ENCODE data around the gene CACNA2D4.

Gene CACNA2D4

DNA sequence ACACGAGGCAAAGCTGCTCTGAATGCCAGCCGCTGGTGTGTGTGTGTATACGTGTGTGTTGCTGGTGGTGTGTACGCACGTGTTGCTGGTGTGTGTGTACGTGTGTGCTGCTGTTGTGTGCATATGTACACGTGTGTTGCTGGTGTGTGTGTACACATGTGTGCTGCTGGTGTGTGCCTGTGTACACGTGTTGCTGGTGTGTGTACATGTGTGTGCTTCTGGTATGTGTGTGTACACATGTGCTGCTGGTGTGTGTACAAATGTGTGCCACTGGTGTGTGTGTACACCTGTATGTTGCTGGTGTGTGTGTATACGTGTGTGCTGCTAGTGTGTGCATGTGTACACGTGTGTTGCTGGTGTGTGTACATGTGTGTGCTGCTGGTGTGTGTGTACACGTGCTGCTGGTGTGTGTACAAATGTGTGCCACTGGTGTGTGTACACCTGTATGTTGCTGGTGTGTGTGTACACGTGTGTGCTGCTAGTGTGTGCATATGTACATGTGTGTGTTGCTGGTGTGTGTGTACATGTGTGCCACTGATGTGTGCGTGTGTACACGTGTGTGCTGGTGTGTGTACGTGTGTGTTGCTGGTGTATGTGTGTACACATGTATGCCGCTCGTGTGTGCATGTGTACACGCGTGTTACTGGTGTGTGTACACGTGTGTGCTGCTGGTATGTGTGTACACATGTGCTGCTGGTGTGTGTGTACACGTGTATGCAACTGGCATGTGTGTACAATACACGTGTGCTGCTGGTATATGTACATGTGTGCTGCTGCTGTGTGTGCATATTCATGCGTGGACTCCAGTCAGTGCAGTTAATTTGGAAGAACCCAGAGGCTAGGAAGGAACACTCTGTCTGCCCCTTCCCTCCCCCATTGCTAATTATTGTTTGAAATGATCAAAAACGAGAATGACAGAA lies 47.2 kb downstream of the CACNA2D4 start:
- no peak for DNase-seq (ENCODE audit: low read depth, low spot score)

DNA sequence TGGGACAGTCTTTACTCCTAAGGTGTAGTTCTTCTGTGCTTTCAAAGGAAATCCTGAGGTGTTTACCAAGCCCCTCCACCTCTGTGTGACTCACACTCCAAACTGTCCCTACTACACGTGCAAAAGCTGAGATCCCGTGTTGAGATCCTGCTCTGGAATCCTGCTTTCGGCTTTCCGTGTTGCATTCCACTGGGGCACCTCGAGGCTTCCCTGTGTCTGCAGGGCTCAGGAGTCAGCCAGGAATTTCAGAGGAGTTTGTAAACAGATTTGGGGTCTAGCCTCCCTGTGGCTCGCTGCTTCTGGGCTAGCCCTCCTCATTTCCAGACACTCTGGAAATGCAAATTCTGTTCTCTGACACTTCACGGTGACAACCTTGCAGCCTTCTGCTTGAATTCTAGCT lies 48.4 kb downstream of the CACNA2D4 start:
- no peak for DNase-seq (ENCODE audit: low read depth, low spot score)

DNA sequence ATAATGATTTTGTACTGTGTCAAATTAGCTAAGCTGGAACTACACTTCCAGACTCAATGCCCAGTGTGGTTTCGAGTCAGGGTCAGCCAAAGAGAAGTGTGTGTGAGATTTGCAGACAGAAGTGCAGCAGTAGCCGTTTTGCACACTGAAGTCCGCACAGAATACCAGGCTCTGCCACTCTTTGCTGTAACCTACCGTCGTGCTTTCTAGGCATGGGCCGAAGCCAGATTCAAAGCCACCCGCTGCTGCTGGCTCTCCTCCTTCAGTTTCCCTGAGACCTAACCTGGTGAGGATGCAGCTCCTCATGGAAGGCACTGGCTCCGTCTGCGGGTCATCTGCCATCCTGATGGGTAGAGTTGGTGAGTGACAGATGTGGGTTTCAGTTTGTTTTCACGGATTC lies 49.3 kb downstream of the CACNA2D4 start:
- no peak for DNase-seq (ENCODE audit: low read depth, low spot score)

DNA sequence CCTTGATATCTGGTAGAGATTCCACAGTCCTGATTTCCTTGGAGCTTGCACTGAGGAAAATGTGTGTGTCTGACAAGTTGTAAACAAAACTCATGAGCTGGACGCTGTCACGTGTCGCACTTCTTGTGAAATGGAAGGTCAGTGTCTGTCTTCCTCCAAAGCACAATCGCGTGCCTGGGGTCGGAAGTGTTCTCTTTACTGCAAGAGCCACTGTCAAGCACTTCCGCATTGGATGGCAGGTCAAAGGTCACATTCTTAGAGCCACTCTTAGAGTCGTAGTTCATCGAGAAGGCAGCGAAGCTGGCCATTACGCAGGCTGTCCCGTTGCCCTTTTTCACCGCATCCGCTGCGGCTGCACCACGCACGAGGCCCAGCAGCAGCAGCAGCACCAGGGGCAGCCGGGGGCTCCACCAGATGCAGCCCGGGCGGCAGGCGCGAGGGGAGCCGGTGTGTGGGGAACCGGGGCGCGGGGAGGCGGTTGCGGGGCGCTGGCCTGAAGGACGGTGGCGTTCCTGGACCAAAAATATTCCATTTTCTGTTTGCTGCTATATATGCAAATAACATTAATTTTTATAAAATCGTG lies 53.1 kb downstream of the CACNA2D4 start:
- no peak for DNase-seq (ENCODE audit: low read depth, low spot score)

DNA sequence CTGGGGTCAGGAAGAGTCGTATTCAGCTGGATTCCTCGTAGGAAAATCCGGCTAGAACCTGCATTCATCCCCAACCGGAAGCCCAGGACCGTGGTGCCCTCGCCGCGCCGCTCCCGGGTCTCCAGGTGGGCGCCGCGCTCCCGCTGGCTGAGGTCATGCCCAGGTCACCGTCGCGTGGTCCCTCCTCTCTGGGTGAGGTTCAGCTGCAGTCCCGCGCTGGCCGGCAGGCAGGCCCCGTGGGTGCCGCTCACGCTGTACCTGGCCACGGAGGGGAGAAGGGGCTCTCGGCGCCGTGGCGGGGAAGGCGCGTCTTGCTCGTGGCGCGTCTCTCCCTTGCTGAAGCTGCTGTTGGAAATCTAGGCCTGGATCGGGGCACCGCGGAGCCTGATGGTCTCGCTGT lies 53.6 kb downstream of the CACNA2D4 start:
- no peak for DNase-seq (ENCODE audit: low read depth, low spot score)

DNA sequence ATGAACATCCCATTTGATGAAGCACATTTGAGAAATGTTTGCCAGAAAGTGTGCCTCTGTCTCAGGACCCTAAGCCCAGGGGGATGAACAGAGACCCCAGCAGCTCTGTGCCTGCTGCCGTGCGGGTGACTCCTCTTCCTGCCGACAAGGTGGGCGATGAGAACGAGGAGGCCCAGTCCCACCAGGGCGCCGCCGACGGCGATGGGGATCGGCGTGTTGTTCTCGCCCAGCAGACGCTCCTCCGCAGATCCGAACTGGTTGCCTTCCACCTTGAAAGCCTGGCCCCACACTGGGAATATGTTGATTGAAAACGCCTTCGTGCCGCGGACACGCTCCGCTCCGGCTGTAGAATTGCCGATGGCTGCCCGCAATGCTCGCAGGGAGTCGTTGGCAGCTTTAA lies 54.0 kb downstream of the CACNA2D4 start:
- DNase-seq (ENCODE audit: low read depth, low spot score), result no peak

DNA sequence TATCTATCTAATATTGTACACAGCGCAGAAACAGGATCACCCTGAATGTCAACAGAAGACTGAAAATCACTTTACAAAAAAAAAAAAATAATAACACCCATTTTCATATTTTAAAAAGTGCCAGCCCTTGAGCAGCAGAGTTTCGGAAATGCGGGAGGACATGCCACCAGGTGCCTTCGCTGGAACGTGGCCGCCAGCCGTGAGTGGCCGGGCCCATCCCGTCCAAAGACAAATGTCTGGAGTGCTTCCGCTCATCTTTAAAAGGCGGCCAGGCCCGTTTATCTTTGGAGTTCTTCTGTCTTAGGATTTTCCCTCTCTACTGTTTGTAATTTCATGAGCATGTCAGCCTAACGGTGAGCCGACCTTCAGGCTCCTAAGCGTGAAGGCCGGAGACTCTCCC lies 54.6 kb downstream of the CACNA2D4 start:
- no peak for DNase-seq (ENCODE audit: low read depth, low spot score)

DNA sequence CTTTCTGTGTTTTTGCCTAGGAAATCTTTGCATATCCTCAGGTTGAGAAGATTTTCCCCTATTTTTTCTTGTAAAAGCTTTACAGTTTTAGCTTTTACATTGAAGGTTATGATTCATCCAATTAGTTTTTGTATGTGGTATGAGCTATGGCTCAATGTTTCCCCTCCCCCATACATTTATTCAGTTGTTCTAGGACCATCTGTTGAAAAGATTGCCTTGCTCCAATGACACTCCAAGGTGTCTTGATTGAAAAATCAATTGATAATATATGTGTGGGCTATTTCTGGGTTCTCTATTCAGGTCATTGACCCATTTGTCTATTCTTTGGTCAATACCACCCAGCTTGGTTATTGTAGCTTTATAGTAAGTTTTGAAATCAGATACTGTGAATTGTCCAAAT lies 55.5 kb downstream of the CACNA2D4 start:
- no peak for DNase-seq (ENCODE audit: low read depth, low spot score)

DNA sequence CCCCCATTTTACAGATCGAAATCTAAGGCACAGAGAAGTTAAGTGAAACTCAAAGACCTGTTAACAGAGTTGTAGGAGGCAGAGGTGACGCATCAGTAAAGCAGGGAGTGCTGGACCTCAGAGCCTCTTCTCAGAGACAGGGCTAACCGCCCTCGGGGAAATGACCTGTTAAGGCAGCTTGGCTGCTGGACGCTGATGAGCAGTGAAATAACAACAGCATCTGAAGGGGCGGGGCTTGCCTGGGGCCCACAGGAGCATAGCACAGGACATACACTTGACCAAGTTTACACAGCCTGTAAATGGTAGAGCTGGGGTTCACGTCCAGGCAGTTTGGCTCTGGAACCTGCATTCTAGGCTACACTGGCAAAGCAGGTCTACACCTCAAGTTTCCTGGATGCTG lies 58.8 kb downstream of the CACNA2D4 start:
- no peak for DNase-seq (ENCODE audit: low read depth, low spot score)

DNA sequence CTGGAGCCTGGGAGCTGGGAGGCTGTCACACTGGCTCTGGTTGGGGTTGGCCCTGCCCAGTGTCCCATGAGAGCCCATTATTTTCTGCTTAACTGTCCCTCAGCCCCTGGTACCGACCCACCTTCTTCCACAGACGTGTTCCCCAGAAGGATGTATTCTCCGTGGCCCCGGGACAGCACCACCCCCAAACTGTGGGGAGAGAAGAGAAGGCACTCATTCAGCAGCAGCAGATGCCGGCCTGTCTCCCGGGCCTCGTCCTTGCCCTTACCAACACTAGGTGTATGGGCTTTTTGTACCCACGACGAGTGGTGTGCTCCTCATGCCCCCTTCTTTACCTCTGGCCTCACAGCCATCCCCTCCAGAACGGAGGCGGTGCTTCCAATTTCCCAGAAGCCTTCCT lies 60.0 kb downstream of the CACNA2D4 start:
- no peak for DNase-seq (ENCODE audit: low read depth, low spot score)

DNA sequence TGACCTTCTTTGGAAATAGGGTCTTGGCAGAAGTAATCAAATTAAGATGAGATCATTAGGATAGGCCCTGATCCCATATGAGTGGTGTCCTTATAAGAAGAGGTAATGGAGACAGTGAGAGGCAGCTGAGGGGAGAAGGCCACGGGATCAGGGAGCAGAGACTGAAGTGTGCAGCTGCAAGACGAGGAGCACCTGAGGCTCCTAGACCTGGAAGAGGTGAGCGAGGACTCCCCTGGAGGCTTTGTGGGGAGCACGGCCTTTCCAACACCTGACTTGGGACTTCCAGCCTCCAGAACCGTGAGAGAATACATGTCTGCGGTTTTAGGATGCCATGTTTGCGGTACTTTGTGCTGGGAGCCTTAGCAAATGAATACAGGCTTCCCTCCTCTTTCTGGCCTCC lies 60.6 kb downstream of the CACNA2D4 start:
- no peak for DNase-seq (ENCODE audit: low read depth, low spot score)

DNA sequence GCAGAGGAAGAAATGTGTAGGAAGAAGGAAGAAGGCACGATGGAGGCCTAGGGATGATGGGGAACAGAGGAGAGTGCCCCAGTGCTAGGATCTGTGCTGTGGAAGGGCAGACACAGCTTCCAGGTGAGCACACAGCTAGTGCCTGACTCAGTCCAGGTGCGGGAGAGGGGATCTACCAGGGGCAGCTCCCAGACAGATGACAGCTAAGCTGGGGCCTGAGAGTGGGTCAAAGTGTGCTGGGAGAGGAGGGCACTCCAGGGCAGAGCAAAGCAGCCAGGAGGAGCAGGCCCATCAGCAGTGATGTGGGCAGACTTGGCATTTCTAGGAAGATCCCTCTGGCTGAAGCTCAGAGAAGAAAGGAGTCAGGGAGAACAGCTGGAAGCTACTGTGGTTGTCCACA lies 61.4 kb downstream of the CACNA2D4 start:
- no peak for DNase-seq (ENCODE audit: low read depth, low spot score)

DNA sequence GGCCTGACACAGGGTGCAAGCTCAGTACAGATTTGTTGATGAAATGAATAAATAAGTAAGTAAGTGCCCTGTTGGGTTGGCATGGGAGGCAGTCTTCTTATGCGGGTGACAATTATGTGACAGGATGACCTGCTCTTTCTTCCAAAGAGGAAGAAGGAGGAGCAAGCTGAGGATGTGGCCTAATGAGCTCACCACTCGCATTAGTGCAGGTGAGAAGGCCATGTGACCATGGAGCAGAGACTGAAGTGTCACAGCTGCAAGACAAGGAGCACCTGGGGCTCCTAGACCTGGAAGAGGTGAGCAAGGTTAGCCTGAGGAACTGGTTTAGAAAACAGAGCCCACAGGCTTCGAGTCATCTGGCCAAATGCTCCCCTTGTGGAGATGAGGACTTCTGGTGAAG lies 63.2 kb downstream of the CACNA2D4 start:
- DNase-seq (ENCODE audit: low read depth, low spot score), result peak; percentile 19

DNA sequence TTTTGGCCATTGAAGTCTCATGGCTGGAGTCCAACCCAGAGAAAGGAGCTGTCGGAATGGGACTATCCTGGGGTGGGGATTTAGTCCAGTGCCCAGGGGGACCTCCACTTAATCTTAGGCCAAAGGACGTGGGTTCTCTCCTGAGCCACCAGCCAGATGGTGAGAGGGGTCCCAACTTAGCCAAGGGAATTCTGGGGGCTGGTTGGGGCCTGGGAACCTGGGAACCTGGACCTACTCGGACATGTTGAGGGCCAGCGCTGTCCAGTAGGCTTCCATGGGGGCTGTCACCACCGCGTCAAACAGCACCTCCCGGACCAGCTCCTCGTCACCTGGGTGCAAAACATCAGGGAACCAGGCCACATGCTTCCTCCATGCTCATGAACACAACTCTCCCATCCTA lies 64.7 kb downstream of the CACNA2D4 start:
- DNase-seq (ENCODE audit: low read depth, low spot score), result no peak

DNA sequence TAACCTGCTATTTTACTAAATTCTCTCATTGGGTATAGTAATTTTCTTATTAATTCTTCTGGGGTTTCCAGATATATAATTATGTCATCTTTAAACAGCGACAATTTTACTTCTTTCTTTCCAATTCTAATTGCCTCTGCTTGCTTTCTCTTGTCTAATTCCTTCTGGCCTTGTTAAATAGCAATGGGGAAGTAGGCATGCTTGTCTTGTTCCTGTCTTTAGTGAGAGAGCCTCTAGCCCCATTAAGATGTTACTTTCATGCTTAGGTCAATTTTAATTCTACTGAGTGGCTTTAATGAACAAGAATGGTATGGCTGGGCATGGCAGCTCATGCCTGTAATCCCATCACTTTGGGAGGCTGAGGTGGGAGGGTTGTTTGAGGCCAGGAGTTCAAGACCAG lies 66.4 kb downstream of the CACNA2D4 start:
- DNase-seq (ENCODE audit: low read depth, low spot score), result no peak

DNA sequence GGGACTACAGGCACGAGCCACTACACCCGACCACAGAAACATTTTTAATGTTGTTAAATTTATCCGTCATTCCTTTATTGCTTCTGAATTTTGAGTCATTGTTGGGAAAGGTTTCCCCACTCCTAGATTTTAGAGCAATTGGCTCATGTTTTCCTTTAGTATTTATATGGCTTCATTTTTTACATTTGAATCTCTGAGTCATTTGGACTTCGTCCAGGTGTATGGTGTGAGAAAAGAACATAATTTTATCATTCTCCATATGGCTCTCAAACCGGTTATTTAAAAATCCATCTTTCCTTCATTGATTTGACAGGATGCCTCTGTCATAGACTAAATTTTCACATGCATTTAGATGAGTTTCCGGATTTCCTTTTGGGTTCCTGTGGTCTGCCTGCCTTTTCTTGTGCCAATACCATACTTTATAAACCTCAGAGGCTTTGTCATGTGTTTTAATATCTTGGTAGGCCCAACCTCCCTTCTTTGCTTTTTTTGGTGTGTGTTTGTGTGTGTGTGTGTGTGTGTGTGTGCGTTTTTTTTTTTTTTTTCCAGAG lies 67.2 kb downstream of the CACNA2D4 start:
- DNase-seq (ENCODE audit: low read depth, low spot score), result peak; percentile 46

DNA sequence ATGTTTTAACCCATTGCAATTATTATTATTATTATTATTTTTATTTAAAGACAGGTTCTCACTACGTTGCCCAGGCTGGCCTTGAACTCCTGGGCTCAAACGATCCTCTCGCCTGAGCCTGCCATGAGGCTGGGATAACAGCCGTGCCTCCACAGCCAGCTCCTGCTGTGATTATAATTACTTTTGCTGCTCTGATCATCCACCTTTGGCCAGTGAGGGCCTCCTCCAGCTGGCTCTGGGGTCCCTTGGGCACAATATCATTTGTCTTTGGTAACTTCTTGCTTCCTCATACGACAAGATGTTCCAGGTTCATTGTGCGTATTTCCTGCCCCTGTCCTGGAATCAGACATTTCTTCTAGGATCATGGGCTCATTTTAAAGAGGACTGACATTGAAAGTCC lies 69.7 kb downstream of the CACNA2D4 start:
- no peak for DNase-seq (ENCODE audit: low read depth, low spot score)

DNA sequence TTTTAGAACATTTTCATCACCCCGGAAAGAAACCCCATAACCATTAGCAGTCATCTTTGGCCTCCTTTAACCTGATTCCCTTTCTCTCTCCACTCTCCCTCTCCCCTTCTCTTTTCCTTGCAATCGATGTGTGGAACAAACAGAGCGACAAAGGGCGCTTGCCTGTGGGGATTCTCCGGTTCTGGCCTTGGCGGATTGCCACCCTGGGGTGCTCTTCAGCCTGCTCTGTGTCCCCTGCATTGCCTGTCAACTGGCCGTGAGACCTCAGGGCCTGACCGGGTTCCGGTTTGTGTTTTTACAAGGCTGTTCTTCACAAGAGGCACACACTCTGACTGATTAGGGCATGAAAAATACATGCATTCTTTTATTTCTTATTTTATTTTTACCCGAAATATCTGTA lies 70.3 kb downstream of the CACNA2D4 start:
- no peak for DNase-seq (ENCODE audit: low read depth, low spot score)

DNA sequence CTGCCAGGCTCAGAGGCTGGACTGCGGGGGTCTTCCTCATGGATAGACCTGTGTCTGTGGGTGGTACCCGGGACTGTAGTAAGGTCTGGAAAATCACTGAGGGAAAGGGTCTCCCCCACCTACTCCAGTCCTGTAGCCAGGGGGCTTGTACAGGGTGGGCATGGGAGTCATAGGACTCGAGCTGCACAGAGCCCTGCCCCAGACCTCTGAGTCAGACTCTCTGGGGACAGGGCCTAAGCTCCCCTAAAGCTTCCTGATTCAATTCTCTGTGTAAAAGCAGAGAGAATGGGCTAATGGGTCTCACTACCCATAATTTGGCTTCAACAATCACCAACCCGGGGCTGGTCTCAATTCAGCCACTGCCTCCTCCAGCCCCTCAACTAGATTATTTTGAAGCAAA lies 71.0 kb downstream of the CACNA2D4 start:
- DNase-seq (ENCODE audit: low read depth, low spot score), result no peak

DNA sequence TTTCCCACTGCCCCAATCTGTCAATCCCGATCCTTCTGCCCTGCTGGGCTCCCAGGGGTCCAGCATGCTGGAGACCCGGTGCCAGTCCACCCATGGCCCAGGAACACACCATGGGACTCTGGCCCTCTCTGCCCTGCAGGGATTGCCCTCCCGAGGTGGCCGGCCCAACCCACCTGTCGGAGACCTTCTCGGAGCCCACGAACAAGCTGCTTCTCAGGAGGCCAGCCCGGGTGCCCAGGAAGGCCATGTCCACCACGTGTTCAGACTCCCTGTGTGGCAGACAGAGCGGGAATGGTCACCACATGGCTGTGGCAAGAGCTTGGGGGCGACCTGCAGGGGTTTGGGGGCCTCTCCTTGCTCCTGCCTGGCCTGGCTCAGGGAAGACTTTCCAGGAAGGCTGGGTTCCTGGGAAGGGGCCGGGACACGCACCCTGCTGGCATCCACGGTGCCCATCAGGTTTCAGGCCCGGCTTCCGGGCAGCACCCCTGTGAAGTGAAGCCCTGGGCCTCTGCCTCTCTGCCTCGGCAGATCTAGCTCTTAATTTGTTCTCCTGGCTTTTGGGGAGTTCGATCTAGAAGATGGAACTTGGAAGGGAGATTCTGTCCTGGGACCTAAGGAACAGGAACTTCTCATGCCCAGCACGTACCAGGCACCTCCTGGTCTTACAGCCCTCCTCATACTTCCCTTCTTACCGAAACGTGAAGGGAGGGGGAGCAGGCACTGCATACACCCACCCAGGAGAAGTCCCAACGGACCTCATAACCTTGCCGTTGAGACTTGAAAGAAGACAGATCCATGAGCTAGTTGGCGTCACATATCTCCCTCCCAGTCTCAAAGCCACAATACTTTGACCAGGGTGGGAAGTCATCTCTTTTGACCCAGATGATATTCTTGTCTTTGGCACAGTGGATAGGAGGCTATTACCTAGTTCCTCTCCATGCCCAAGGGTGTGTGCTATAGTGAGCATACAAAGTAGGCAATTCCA lies 71.7 kb downstream of the CACNA2D4 start:
- DNase-seq (ENCODE audit: low read depth, low spot score), result no peak

DNA sequence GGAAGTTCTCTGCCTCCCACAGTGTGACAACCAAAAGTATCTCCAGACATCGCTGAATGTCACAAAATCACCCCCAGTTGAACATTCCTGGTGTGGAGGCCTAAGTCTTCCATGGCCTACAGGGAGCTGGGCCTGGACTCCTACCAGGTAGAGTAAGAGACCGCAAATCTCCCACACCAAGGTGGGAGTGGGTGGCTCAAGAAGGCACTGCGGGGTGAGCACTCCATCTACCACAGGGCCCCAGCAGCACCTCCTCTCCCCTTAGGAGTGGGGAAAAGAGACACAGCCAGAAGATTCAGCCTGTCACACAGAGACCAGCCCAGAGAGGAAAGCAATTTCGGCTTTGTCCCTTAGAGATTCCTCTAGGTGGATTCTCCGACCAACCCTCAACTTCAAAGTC lies 72.6 kb downstream of the CACNA2D4 start:
- no peak for DNase-seq (ENCODE audit: low read depth, low spot score)

DNA sequence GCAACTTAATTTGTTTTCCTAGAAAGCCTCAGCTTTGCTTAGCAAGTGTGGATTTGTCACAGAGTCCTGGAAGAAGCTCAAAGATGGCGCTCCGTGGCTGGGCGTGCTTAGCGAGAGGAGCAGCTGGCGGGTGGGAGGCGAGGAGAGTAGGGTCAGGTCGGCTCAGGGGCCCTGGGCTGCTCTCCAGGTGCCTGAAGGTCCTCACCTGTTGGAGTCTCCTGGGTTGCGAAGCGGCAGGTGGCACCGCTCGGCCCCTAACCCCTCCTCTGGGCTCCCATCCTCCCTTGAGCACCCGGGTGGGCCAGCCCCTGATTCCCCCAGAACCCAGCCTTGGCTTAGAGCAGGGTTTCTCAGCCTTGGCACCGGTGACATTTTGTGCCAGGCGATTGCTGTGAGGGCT lies 73.0 kb downstream of the CACNA2D4 start:
- DNase-seq (ENCODE audit: low read depth, low spot score), result no peak

Data from astrocyte of the hippocampus (primary cell).